Measurements from ENCODE around the gene TMEM115.

DNA sequence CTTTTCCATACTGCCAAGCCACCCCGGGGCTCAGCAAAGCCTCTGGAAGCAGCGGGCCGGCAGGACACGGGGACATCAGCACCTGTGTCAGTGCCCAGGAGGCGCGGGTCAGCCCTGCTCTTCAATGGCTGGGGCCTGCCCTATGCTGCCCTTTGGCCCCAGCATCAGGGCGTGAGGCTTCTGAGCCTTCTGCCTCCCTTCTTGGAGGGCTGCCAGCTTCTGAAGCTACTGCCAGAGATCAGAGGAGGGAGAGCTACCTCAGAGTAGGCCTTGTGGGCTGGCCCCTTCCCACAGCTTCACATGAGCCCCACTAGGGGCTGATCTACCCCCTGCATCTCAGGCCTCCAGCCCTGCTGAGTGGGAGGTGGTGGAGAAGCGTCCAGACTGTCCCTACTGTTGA lies 13.0 kb upstream of the TMEM115 start:
- TF ChIP-seq, protein P1, sequence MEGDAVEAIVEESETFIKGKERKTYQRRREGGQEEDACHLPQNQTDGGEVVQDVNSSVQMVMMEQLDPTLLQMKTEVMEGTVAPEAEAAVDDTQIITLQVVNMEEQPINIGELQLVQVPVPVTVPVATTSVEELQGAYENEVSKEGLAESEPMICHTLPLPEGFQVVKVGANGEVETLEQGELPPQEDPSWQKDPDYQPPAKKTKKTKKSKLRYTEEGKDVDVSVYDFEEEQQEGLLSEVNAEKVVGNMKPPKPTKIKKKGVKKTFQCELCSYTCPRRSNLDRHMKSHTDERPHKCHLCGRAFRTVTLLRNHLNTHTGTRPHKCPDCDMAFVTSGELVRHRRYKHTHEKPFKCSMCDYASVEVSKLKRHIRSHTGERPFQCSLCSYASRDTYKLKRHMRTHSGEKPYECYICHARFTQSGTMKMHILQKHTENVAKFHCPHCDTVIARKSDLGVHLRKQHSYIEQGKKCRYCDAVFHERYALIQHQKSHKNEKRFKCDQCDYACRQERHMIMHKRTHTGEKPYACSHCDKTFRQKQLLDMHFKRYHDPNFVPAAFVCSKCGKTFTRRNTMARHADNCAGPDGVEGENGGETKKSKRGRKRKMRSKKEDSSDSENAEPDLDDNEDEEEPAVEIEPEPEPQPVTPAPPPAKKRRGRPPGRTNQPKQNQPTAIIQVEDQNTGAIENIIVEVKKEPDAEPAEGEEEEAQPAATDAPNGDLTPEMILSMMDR (conservative IDR thresholded peaks at IDR 0.05; ENCODE audit: low read depth, low read length) = no peak
- TF ChIP-seq EZH2 (IDR thresholded peaks at IDR 0.05; ENCODE audit: borderline replicate concordance, low read depth, low read length, poor library complexity, severe bottlenecking) = no peak
